Posterior cingulate gyrus (tissue), 11 donors: ENCODE measurements around the gene SUGT1.
A peak's percentile ranks its signal among the peaks of the same experiment; 100 is the strongest.
"Not testable (repeated sequence)": the region's sequence is repeated elsewhere in the genome, so short reads cannot be mapped to it uniquely, and the experiment has no call there.

ENCODE experiments used
- DNase-seq, 10 donors: peaks; one replicate each; pipeline versions ENCODE4 v3.0.0 to v3.0.0-alpha.2; 2020 to 2021; ENCODE audit warnings: mixed read lengths in 3 of 10
- intact Hi-C: fragments of 100-400 bp; cut with DNase I; formaldehyde crosslinking; loops from one replicate; pipeline ENCODE4 v1.15.1; 2023

The SUGT1 gene

GRCh38 chr13:52652196-52652979 is at the start of gene SUGT1:
SUGT1 (plus strand) TSS chr13:52652836; CDS start chr13:52652921, 85 bp downstream.
- DNase-seq: peak; percentile 94 to 99 (median 96)
- intact Hi-C loops: loop anchor here (1.0 to 5.0 kb wide), 2 partner anchors 35 to 200 kb away; partner anchors contain the start of gene VPS36

- DNase-seq, intact Hi-C loops: not testable (repeated sequence)
Observed at GRCh38 chr13:52603316-52603715, 49.3 kb upstream of the SUGT1 start.

GRCh38 chr13:52606126-52606525 is 46.5 kb upstream of the SUGT1 start:
- DNase-seq, intact Hi-C loops: not testable (repeated sequence)

DNA sequence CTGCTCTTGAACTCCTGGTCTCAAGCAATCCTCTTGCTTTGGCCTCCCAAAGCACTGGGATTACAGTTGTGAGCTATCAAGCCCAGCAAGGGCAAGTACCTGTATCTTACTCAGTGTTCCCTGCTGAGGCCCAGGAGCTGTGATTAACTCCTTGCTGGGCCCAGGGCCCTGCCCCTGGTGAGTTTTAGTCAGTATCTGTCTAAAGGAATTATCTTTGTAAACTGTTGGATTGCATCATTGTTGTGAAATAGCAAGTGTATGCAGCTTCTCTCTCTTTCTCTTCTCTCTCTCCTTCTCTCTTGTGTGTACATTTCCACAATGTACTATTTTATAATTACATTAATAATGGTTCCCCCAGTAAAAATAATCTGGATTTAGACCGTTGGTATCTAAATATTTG is 45.8 kb upstream of the SUGT1 start:
- DNase-seq, intact Hi-C loops: not testable (repeated sequence)

DNA sequence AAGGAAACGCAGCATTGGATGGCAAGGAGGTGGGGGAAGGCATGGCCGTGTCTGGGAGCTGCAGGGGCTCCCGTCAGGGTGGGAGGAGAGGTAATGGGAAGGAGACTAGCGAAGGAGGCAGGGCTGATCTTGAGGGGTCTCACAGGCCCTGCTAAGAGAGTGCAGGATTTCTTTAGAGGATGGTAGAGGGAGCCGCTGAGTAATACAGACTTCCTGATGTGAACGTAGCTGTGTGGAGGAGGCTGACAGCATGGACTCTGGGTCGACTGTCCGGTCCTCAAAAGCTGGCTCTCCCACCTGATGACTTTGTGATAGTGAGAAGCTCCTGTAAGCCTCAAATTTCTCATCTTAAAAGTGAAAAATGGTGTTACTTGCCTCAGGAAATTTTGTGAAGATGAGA is 44.5 kb upstream of the SUGT1 start:
- intact Hi-C loops, DNase-seq: not testable (repeated sequence)

GRCh38 chr13:52609013-52609606 is 43.5 kb upstream of the SUGT1 start:
- intact Hi-C loops, DNase-seq: not testable (repeated sequence)

GRCh38 chr13:52610158-52610557 is 42.5 kb upstream of the SUGT1 start:
- intact Hi-C loops, DNase-seq: not testable (repeated sequence)

GRCh38 chr13:52615134-52615801 is 37.4 kb upstream of the SUGT1 start:
- intact Hi-C loops: no loop called here
- no peak for DNase-seq

DNA sequence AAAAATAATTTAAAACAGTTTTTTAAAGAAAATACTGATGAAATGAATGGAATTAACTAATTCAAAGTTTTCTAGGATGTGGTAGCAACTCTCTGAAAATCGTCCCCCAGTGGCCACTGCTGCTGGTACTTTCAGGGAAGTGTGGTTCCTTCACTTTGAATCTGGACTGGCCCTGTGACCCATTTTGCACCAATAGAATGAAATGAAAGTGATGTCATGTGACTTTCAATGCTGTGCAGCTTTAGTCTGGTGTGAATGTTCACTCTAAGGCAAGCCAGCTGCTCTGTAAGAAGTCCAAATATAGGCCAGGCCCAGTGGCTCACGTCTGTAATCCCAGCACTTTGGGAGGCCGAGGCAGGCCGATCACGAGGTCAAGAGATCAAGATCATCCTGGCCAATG is 36.8 kb upstream of the SUGT1 start:
- no peak for DNase-seq
- intact Hi-C loops: no loop called here

DNA sequence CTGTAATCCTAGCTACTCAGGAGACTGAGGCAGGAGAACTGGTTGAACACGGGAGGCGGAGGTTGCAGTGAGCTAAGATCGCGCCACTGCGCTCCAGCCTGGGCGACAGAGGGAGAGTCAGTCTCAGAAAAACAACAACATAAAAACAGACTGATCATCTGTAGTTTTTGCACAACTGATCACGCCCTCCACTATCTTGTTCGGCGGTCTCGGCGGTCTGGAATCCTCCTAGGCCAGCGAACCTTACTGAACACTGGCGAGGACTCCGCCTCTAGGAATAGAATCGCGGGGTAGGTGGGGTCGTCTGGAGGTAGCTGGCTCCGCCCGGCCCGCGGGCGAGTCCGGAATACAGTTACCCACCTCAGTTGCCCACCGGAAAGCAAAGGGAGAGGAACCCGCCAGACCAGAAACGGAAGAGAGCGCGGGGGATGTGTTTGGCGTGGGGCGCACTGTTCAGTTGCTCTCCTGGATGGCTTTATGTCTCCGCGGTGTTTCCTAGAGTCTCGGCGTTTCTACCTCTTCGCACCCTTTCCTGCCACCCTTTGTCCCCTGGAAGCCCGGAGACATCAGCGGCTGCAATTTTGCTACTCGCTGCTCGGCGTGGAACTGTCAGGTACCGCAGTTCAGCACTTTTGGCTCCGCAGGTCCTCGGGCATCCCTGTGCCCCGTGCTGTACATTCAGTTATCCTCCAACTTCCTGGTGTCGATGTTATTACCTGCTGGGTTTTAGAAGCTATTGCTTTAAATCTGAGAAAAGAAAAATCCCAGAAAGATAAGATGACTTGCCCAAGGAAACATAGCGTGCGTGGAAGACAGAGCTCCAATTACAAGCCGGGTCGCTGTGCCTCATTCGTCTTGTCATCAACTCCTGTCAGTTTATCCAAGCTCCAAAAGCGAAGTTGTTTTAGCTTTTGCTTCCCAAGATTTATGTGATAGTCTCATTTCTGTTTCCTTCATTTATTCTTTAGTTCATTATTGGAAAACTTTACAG is 35.3 kb upstream of the SUGT1 start:
- intact Hi-C loops: loop anchor here (1.0 kb wide), 1 partner anchor 35 kb away; the partner anchor contains the start of gene SUGT1
- DNase-seq: peak; percentile 68 to 97 (median 81)

- intact Hi-C loops, DNase-seq: not testable (repeated sequence)
Observed at GRCh38 chr13:52631083-52631690, 21.4 kb upstream of the SUGT1 start.

- intact Hi-C loops: no loop called here
- DNase-seq: no peak
Observed at GRCh38 chr13:52638666-52639328, 13.8 kb upstream of the SUGT1 start.

- intact Hi-C loops: no loop called here
- no peak for DNase-seq
Observed at GRCh38 chr13:52642131-52642530, 10.5 kb upstream of the SUGT1 start, which contains the start of gene HNRNPA1L2. HNRNPA1L2 (plus strand) TSS chr13:52642431; CDS start chr13:52642493, 62 bp downstream.

DNA sequence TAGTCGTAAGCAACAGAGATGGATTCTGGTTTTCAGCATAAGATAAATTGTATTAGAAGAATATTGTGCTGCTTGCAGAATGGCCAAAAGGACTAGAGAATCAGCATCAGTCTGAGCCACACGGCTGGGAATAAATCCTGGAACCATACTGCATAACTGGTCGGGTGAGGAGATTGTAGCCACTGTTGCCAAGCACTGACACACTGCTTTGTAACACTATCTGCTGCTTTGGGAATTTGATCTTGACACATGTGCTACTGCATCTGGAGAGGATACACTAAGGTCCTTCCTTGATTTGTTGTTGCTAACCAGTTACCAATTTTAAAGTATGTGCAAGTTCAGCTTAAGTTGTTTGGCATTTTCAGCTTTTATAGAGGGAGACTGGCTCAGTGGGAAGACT is 8.5 kb upstream of the SUGT1 start:
- intact Hi-C loops: no loop called here
- no peak for DNase-seq

DNA sequence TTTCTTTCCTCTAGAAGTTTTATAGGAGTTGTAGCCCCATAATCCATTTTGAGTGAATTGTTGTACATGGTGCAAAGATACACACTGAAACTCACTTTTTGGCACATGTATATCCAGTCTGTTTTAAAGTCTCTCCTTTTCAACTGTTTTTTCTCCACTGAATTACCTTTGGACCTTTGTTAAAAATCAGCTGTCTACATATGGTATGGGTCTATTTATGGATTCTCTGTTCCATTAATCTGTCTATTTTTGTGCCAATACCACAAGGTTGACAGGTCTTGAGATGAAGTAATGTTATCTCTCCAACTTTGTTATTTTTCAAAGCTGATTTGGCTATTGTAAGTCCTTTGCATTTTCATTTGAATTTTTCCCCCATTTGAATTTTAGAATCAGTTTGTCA is 5.7 kb upstream of the SUGT1 start:
- intact Hi-C loops: no loop called here
- no peak for DNase-seq

GRCh38 chr13:52650731-52651130 is 1.9 kb upstream of the SUGT1 start:
- no peak for DNase-seq
- intact Hi-C loops: loop anchor here (5.0 kb wide), 1 partner anchor 198 kb away; the partner anchor contains the start of gene VPS36

GRCh38 chr13:52651897-52652195 is 790 bp upstream of the SUGT1 start:
- DNase-seq: no peak
- intact Hi-C loops: loop anchor here (1.0 to 5.0 kb wide), 2 partner anchors 35 to 200 kb away; partner anchors contain the start of gene VPS36

DNA sequence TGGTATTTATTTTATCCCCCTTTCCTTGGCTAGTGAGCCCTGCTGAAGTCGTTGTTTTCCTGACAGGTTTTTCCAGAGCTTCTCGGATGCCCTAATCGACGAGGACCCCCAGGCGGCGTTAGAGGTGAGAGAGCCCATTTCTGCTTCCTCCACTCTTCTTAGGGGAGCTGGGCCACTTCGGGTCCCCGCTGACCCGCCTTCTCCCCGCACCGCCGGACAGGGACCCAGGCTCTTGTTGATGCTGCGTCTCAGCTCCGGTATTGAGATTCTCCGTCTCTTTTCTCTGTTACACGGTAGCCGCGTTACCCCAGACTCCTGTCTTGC is 306 bp downstream of the SUGT1 start:
- intact Hi-C loops: loop anchor here (1.0 to 5.0 kb wide), 2 partner anchors 36 to 201 kb away; partner anchors contain the start of gene VPS36
- DNase-seq: peak in 1 of 10 donors; percentile 14

- intact Hi-C loops: no loop called here
- no peak for DNase-seq
Observed at GRCh38 chr13:52659340-52659739, 6.7 kb downstream of the SUGT1 start.
